ENCODE data around the gene TMEM219.

- no peak for TF ChIP-seq RFX5 (IDR thresholded peaks at IDR 0.05; ENCODE audit: low read depth, low read length)
- no peak for TF ChIP-seq EP300 (IDR thresholded peaks at IDR 0.05; ENCODE audit: borderline replicate concordance in 1 of 2, control insufficient read depth in 1 of 2, low read depth in 2 of 2, low read length in 2 of 2)
- no peak for TF ChIP-seq MYC (IDR thresholded peaks at IDR 0.05; ENCODE audit: insufficient read depth, insufficient read length, insufficient replicate concordance, low read length, severe bottlenecking)
- no peak for TF ChIP-seq USF2 (IDR thresholded peaks at IDR 0.05; ENCODE audit: borderline replicate concordance, low read depth, low read length)
- no peak for TF ChIP-seq ESRRA (IDR thresholded peaks at IDR 0.05; ENCODE audit: low read length)
- no peak for TF ChIP-seq CTCF (IDR thresholded peaks at IDR 0.05 in 2 of 3, conservative IDR thresholded peaks at IDR 0.05 in 1 of 3; ENCODE audit: control insufficient read depth in 2 of 3, extremely low read depth in 1 of 3, insufficient read depth in 1 of 3, low read depth in 3 of 3, low read length in 3 of 3)
Measured at GRCh38 chr16:30004424-30004776, 42.5 kb downstream of the TMEM219 start.

Measured in GM12878 (cell line).